ENCODE results near the gene THRB. TPM values are rescaled to one million over a fixed set of nuclear protein-coding genes. Genes with fewer than 3 reads are reported as not detected.

The THRB gene
- total and polyA plus RNA-seq, 8 donors: 2.1 to 12.4 (median 7.8) TPM

GRCh38 chr3:24225385-24225950 is 269.2 kb downstream of the THRB start:
- ATAC-seq: peak; percentile 43 to 80 (median 70)
- no peak for DNase-seq
- Histone ChIP-seq H3K27me3 (no peaks in the 10 kb centered on the region), H3K4me3 (no peak overlapping the region), H3K27ac (peak overlapping the region in 2 of 4 donors; percentile 33 to 39), H3K9me3 (no peaks in the 10 kb centered on the region), H3K36me3 (no peaks in the 10 kb centered on the region), H3K4me1 (no peaks in the 10 kb centered on the region)
- 47 to 56% methylated on average over 5 of the region's 5 CpGs for WGBS, 2 donors
- no peak for TF ChIP-seq CTCF (IDR thresholded peaks at IDR 0.05)
- intact Hi-C loops (cut with DNase I): no loop called here
- FAIRE-seq: no peak

- peak overlapping the region in 2 of 4 donors; percentile 33 to 39 for H3K27ac ChIP-seq
- H3K27me3 ChIP-seq: no peaks in the 10 kb centered on the region
- H3K9me3 ChIP-seq: no peaks in the 10 kb centered on the region
- DNase-seq (no peak), FAIRE-seq (no peak), ATAC-seq (no peak)
- no peaks in the 10 kb centered on the region for H3K36me3 ChIP-seq
- intact Hi-C loops (cut with DNase I): no loop called here
- H3K4me3 ChIP-seq: no peak overlapping the region
- WGBS, 2 donors: 74 to 79% methylated on average over 4 of the region's 4 CpGs
- TF ChIP-seq CTCF (IDR thresholded peaks at IDR 0.05): no peak
- no peaks in the 10 kb centered on the region for H3K4me1 ChIP-seq
Observed at GRCh38 chr3:24224666-24225384, 269.8 kb downstream of the THRB start.

- intact Hi-C loops (cut with DNase I): no loop called here
- 83 to 94% methylated on average over 4 of the region's 4 CpGs for WGBS, 2 donors
Observed at GRCh38 chr3:24222165-24222805, 272.4 kb downstream of the THRB start.

GRCh38 chr3:24220859-24221657 is 273.6 kb downstream of the THRB start:
- DNase-seq (no peak), ATAC-seq (peak in 3 of 4 donors; percentile 65 to 78 (median 72)), FAIRE-seq (peak; percentile 60)
- intact Hi-C loops (cut with DNase I): no loop called here
- TF ChIP-seq CTCF (IDR thresholded peaks at IDR 0.05): no peak
- Histone ChIP-seq H3K27ac (no peak overlapping the region), H3K9me3 (no peaks in the 10 kb centered on the region), H3K4me1 (no peaks in the 10 kb centered on the region), H3K4me3 (no peak overlapping the region), H3K27me3 (no peaks in the 10 kb centered on the region), H3K36me3 (no peaks in the 10 kb centered on the region)
- 73 to 81% methylated on average over 4 of the region's 4 CpGs for WGBS, 2 donors

More at GRCh38 chr3:24222165-24222805, 272.4 kb downstream of the THRB start:
- Histone ChIP-seq H3K36me3 (no peaks in the 10 kb centered on the region), H3K27ac (no peak overlapping the region), H3K4me1 (no peaks in the 10 kb centered on the region), H3K9me3 (no peaks in the 10 kb centered on the region), H3K4me3 (no peak overlapping the region), H3K27me3 (no peaks in the 10 kb centered on the region)
- TF ChIP-seq CTCF (IDR thresholded peaks at IDR 0.05): no peak
- no peak for DNase-seq
- no peak for FAIRE-seq
- ATAC-seq: no peak
